ENCODE data around the gene CYP4A11.
"Not testable (repeated sequence)": the region's sequence is repeated elsewhere in the genome, so short reads cannot be mapped to it uniquely, and the experiment has no call there.

The CYP4A11 gene

DNA sequence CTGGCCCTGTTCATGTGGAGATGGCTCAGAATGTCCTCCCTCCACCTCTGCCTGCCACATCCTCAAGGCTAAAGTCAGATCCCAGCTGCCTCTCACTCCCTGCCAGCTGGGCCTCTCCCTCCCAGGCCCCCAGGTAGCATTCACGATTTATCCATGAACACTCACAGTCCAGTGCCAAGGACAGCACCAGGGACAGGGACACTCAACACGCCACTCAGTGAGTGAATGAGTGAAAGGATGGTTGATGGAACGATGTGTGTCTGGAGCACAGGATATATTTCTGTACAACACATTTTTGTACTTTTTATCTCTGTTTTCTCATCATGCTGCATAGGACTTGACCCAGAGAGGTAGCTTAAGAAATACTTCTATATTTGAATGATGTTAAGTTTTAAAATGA is 10.1 kb downstream of the CYP4A11 start:
- TF ChIP-seq, protein P1, sequence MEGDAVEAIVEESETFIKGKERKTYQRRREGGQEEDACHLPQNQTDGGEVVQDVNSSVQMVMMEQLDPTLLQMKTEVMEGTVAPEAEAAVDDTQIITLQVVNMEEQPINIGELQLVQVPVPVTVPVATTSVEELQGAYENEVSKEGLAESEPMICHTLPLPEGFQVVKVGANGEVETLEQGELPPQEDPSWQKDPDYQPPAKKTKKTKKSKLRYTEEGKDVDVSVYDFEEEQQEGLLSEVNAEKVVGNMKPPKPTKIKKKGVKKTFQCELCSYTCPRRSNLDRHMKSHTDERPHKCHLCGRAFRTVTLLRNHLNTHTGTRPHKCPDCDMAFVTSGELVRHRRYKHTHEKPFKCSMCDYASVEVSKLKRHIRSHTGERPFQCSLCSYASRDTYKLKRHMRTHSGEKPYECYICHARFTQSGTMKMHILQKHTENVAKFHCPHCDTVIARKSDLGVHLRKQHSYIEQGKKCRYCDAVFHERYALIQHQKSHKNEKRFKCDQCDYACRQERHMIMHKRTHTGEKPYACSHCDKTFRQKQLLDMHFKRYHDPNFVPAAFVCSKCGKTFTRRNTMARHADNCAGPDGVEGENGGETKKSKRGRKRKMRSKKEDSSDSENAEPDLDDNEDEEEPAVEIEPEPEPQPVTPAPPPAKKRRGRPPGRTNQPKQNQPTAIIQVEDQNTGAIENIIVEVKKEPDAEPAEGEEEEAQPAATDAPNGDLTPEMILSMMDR (IDR thresholded peaks at IDR 0.05; ENCODE audit: low read depth, low read length), result no peak
- no peak overlapping the region for H3K4me3 ChIP-seq (ENCODE audit: low read depth, low read length)

DNA sequence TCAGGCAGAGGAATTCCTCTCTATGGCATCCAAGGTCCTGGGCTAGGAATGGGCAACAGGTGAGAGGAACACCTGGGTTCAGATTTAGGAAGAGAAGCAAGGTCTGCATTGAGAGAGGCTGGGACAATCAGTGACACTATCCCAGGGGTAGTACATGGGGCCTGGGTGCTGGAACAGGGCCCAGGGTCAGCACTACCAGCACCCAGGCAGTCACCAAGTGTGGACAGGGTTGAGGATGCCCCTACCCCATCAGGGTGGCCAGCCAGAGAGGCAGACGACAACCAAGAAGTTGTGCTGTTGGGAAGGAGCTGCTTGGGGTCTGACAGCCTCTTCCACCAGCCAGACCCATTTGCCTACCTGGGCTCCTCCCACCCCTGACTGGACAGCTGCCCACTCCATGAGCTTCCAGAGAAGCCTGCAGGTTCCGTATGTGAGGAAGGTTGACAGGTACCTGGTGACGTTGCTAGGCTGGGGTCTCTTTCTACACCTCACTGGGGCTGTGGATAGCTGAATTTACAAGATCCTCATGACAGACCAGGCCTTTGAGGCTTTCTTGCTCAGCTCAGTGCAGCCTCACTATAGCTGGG is 13.9 kb downstream of the CYP4A11 start:
- H3K4me3 ChIP-seq (ENCODE audit: low read depth, low read length), result no peak overlapping the region
- TF ChIP-seq, protein P1 (IDR thresholded peaks at IDR 0.05; ENCODE audit: low read depth, low read length), result no peak

DNA sequence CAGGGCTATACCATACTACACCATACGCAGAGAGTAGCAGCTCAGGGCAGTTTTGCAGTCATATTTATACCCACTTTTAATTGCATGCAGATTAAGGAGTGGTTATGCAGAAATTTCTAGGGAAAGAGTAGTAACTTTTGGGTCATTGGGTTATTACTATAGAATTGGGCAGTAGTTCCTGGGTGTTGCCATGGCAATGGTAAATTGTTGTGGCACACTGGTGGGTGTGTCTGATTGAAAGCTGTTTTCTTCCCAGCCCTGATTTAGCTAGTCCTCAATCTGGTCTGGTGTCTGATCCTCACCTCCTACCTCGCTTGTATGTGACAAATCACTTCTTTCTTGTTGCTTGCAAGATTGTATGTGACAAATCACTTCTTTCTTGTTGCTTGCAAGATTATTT is 30.5 kb downstream of the CYP4A11 start:
- TF ChIP-seq, protein P1 (IDR thresholded peaks at IDR 0.05; ENCODE audit: low read depth, low read length), result no peak
- H3K4me3 ChIP-seq (ENCODE audit: low read depth, low read length), result no peak overlapping the region

DNA sequence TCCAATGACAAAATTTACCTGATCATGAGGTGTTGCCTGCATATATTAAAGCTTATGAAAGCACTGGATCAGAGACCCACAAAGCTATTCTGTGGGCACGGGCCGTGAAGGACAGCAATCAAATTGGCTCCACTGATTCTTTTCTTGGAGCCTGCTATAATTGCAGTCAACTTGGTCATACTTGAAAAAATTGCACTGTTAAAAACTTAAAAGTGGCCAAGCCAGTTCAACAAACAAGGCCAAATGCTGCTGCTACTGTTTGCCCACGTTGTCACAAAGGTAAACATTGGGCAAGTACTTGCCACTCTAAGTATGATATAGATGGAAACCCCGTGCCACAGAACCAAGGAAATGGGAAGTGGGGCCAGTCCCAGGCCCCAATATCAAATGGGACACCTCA is 37.8 kb downstream of the CYP4A11 start:
- no peak overlapping the region for H3K4me3 ChIP-seq (ENCODE audit: low read depth, low read length)
- TF ChIP-seq, protein P1 (IDR thresholded peaks at IDR 0.05; ENCODE audit: low read depth, low read length), result no peak

DNA sequence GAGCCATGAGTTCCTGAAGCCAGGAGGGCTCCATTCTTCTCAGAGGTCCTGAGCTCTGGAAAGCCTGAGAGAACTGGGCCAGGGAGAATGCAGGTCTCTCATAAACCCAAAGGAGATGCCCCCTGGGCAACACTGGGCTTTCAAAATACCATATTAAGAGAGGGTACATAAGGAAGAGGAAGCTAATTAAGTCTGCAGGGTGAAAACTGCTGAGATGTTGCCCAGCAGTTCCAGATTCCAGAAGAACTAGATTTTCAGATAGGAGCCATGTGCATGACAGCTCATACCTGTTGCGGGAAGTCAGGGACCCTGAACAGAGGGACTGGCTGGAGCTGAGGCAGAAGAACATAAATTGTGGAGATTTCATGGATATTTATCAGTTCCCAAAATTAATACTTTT is 40.9 kb downstream of the CYP4A11 start:
- H3K4me3 ChIP-seq (ENCODE audit: low read depth, low read length), result no peak overlapping the region
- TF ChIP-seq, protein P1 (IDR thresholded peaks at IDR 0.05; ENCODE audit: low read depth, low read length), result no peak

DNA sequence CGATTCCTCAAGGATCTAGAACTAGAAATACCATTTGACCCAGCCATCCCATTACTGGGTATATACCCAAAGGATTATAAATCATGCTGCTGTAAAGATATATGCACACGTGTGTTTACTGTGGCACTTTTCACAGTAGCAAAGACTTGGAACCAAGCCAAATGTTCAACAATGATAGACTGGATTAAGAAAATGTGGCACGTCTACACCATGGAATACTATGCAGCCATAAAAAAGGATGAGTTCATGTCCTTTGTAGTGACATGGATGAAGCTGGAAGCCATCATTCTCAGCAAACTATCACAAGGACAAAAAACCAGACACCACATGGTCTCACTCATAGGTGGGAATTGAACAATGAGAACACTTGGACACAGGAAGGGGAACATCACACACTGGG is 59.6 kb downstream of the CYP4A11 start:
- not testable (repeated sequence) for H3K4me3 ChIP-seq (ENCODE audit: low read depth, low read length)
